Measurements from ENCODE around the gene HTR1B.

Gene HTR1B

GRCh38 chr6:77455271-77455670 is 8.0 kb downstream of the HTR1B start:
- DNase-seq = no peak

GRCh38 chr6:77454386-77454785 is 8.9 kb downstream of the HTR1B start:
- DNase-seq = no peak

- no peak for DNase-seq
Observed at GRCh38 chr6:77451466-77451865, 11.8 kb downstream of the HTR1B start.

DNA sequence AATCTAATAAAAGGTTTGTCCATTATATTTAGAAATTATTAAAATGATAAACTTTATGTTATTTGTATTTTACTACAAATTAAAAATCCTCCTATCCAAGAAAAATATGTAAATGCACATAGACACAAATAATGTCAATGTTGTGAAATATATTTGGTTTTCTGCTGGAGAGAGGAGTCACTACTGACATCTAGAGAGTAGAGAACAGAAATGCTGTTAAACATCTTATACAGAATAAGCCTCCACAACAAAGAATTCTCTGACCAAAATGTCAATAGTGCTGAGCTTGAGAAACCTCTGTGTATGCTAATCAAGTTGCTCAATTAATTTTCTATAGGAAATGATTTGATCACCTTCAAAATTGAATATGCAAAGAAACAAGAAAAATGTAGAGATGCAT is 12.4 kb downstream of the HTR1B start:
- DNase-seq = no peak

GRCh38 chr6:77448546-77448945 is 14.7 kb downstream of the HTR1B start:
- no peak for DNase-seq

- no peak for DNase-seq
Observed at GRCh38 chr6:77447254-77447653, 16.0 kb downstream of the HTR1B start.

DNA sequence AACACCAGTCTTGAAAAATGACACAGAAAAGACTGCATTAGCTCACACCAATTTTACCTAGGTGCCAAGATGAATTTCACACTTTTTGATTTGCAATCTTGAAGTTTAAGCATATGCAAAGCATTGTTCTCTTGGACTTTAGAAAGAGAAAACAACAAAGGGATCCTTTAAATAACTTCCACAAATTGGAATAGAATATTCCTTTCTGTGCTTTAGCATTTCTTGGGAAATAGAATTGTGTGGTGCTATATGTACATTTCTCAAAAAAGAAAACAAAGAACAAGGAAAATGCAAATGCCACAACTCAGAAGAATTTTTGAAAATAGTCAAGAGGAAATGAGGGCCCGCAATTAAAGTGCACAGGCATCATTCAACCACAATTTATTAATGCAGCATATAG is 17.0 kb downstream of the HTR1B start:
- DNase-seq = no peak

GRCh38 chr6:77445214-77445613 is 18.1 kb downstream of the HTR1B start:
- no peak for DNase-seq

DNA sequence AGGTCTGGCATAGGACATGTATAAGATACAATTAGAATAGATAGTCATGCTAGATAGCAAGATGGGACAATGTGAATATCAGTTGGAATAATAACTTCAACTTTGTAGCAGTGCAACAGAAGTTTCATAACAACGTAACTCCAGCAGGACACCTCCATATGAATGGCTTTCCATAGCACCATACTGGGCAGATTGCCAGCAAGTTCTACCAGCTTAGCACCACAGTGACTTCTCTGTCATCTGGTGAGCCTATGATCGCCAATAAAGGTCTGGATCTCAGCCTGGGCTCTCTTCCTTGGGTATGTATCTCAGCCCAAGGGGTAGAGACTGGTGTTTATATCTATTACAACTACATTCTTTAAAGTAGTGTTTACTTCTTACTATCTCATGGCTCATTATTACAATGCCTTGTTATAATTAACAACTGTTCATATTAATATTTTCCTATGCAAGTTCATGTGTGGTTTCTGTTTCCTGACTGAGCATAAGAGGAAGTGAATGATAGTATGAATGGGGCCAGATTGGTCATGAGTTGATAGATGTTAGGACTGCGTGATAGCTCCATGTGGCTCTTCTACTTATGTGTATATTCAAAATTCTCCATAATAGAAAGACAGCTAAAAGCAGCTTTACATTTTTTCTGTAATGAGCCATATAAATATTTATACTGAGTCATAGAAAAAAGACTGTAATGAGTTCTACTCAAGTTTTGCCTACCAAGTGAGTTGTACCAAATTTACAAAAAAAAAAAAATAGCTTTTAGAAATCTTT is 22.9 kb downstream of the HTR1B start:
- no peak for DNase-seq

- no peak for DNase-seq
Observed at GRCh38 chr6:77433888-77434287, 29.4 kb downstream of the HTR1B start.

- DNase-seq = no peak
Observed at GRCh38 chr6:77430504-77430903, 32.8 kb downstream of the HTR1B start.

DNA sequence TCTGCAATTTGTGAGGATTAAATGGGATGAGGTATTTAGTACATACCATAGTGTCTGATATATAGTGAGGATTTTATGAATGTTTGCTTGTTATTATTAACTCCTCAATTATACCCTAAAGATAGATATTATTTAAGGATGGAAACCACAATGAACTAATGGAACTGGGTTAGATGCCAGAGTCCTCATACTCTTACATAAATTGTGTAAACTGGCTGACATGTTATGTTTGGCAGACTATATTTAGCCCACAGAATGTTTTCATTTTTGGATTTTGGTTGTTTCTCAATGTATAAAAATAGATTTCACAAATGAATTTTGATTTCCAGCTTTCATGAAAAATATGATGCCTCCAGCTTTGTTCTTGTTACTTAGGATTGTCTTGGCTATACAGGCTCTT is 37.6 kb downstream of the HTR1B start:
- no peak for DNase-seq

- DNase-seq = no peak
Observed at GRCh38 chr6:77425216-77425615, 38.1 kb downstream of the HTR1B start.

DNA sequence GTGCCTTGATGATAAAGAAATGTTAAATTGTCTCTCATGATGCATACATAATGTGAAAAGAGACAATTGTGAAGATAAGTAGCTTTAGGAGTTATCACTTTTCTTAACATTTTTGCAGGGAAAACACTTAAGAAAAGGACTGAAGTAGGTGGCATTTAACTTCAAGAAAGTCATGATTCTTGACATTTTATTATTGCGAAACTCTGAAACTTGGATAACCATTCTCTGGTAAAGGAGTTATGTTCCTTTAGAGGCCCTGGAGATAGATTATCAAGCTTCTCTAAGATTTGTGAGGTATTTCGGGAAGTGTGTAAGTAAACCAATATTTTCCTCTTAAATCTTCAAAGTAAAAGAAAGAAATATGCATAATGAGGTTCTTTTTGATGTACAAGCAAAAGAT is 38.5 kb downstream of the HTR1B start:
- no peak for DNase-seq

GRCh38 chr6:77416839-77417238 is 46.5 kb downstream of the HTR1B start:
- DNase-seq = no peak

DNA sequence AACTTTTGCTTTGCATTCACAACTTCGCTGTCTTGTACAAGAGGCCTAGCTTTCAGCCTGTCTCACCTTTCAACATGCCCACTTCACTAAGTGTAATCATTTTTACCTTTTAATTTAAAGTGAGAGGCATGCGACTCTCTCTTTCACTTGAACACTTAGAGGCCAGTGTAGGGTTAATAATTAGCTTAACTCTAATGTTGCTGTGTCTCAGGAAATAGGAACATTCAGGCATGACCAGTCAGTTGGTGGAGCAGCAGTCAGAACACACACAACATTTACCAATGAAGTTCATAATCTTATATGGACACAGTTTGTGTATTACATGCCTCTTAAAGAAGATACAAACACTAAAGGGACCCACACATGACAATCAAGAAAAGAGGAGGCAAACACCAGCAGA is 47.6 kb downstream of the HTR1B start:
- no peak for DNase-seq

All from NCI-H2029 treated with DMSO at 0.1 percent for 48 hours (cell line).